Fibroblast of skin of left quadriceps (primary cell): ENCODE results near the gene PRTN3.
"Not testable (repeated sequence)": the region's sequence is repeated elsewhere in the genome, so short reads cannot be mapped to it uniquely, and the experiment has no call there.

Source experiments
- DNase-seq, 2 experiments: peaks; one replicate each; pipeline ENCODE4 v3.0.0-alpha.2; 2013; ENCODE audit warnings: low read depth in 2 of 2

The PRTN3 gene

GRCh38 chr19:845707-846521 lies 5.1 kb downstream of the PRTN3 start:
- DNase-seq, result no peak

DNA sequence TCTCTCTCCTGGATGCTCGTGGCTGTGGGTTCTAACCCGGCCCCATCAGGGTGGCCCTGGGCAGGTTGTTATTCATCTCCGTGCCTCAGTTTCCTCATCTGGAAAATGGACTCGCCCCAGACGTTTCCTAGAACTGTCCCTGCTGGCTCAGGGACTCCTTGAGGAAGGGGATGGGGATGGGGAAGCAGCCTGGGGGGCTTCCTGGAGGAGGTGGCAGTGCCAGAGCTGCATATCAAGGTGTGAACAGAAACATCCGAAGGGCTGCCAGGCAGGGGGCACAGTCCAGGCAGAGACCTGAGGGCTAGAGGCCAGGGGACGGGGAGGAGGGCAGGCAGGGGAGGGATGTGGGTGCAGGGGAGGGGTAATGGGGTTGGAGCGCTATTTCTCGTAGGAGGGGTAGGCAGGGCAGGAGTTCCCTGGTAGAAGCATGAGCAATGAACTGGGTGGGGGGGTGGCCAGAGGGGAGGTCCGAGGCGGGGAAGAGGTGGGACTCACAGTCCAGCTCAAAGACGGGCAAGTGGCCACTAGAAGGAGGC lies 7.7 kb downstream of the PRTN3 start:
- no peak for DNase-seq

GRCh38 chr19:849195-849594 lies 8.4 kb downstream of the PRTN3 start:
- DNase-seq, result not testable (repeated sequence)

DNA sequence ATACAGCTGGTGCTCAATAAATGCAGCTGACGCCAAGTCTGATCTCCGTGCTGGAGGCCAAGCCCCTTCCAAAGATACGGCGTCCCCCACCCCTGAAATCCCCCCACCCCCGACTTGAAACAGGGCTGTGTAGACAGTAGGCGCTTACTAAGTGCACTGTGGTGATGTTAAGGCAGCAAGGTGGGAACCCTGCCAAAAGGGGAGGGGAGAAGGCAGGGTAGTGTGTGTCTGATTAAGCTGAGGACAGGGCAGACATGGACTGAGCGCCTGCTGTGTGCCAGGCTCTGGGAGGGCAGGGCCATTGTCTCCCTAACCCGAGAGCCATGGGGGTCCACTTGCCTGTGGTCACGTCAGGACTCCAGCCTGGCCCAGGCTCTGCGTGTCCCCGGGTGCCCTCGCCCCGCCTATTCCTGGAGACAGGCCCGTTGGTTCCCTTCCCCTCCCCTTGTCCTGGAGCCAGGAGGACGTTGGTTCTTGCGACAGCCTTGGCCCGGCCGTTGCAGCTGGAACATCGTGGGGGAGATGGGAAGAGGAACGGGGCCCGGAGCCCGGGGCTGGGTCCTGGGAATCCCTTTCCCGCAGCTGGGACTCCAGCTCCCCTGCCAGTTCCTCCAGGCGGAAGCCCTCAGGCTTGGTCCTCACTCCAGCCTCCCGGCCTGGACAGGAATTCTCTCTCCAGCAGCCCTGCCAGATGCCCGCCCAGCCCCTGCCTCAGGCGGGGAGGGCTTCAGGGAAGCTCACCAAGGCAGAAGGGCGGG lies 9.6 kb downstream of the PRTN3 start:
- DNase-seq, result peak; percentile 68 to 71

GRCh38 chr19:850979-851335 lies 10.2 kb downstream of the PRTN3 start:
- no peak for DNase-seq

DNA sequence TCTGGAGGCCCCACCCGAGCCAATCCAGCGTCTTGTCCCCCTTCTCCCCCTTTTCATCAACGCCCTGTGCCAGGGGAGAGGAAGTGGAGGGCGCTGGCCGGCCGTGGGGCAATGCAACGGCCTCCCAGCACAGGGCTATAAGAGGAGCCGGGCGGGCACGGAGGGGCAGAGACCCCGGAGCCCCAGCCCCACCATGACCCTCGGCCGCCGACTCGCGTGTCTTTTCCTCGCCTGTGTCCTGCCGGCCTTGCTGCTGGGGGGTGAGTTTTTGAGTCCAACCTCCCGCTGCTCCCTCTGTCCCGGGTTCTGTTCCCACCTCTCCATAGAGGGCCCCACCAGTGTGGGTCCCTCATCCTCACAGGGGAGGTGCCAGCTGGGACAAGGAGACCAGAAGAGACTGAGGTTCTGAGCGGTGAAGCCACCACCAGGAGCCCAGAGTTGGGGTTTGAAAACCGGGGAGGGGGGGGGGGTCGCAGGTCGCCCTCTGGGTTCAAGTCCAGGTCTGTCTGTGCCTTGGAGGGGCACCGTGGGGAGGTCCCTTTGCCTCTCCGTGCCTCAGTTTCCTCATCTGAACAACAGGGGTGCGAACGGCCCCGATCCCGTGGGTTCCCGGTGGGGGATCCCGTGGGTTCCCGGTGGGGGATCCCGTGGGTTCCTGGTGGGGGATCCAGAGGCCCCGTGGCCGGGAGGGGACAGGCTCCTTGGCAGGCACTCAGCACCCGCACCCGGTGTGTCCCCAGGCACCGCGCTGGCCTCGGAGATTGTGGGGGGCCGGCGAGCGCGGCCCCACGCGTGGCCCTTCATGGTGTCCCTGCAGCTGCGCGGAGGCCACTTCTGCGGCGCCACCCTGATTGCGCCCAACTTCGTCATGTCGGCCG lies 11.6 kb downstream of the PRTN3 start, which contains the start of gene ELANE:
TSS of gene ELANE (plus strand) at position 168 of the 878 bp plus-strand sequence. CDS start at position 194, 26 bp downstream.
- DNase-seq, result no peak

- no peak for DNase-seq
These were observed 12.3 kb downstream of the PRTN3 start for GRCh38 chr19:853014-853585.

- DNase-seq, result not testable (repeated sequence)
These were observed 12.9 kb downstream of the PRTN3 start for GRCh38 chr19:853614-854220.

DNA sequence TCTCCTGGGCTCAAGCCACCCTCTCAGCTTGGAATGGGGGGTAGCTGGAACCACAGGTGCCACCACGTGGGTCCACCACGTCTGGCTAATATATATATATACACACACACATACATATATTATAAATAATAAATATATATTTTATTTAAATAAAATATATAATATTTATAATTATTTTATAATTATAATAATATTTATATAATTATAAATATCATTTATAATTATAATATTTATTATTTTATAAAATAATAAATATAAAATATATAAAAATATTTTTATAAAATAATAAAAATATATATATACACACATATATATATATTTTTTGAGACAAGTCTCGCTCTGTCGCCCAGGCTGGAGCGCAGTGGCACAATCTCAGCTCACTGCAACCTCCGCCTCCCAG lies 13.8 kb downstream of the PRTN3 start:
- DNase-seq, result no peak

DNA sequence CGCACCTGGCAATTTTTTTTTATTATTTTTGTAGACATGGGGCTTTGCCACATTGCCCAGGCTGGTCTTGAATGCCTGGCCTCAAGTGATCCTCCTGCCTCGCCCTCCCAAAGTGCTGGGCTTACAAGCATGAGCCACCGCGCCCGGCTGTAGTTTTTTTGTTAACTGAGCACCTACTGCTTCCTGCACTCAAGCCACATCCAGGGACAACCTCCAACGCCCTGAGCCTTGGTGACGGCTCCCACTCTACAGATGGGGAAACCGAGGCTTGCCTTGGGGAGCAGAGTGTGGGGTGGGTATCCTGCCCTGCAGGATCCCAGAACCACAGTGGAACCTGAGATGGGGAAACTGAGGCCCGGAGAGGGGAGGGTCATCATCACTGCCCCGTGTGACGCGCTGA lies 14.3 kb downstream of the PRTN3 start:
- no peak for DNase-seq

- no peak for DNase-seq
These were observed 14.8 kb downstream of the PRTN3 start for GRCh38 chr19:855566-856120.

DNA sequence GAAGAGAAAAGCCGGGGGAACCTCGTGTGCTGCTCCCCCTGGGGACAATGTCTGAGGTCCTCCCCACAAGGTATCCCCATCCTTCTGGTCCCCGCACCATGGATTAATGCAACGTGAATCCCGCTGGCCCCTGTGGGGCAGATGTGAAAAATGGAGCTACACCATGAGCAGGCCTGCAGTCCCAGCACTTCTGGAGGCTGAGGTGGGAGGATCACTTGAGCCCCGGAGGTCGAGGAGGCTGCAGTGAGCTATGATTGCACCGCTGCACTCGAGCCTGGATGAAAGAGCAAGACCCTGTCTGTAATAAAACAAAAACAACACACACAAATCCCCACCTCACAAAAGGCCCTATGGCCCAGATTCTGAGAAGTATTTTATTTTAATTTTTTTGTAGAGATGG lies 17.5 kb downstream of the PRTN3 start:
- DNase-seq, result no peak

GRCh38 chr19:858868-859843 lies 18.4 kb downstream of the PRTN3 start, which contains the start of gene CFD:
Gene CFD, plus strand, starts transcription at chr19:859664. Its CDS starts 26 bp downstream, at chr19:859690.
- DNase-seq, result no peak

DNA sequence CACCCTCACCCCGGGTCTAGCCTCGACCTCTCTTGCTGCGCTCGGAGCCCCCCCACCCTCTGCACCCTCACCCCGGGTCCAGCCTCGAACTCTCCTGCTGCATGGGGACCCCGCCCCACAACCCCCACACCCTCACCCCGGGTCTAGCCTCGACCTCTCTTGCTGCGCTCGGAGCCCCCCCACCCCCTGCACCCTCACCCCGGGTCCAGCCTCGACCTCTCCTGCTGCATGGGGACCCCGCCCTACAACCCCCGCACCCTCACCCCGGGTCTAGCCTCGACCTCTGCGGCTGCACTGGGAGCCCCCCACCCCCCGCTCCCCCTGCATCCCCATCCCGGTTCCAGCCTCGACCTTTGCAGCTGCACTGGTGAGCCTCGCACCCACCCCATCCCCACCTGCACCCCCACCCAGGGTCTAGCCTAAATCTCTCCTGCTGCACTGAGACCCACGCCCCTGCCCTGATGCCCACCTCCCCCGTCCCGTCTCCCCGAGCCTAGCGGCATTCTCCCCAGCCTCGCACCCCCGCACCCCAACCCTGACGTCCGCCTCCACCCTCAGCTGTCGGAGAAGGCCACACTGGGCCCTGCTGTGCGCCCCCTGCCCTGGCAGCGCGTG lies 20.4 kb downstream of the PRTN3 start:
- DNase-seq, result no peak

DNA sequence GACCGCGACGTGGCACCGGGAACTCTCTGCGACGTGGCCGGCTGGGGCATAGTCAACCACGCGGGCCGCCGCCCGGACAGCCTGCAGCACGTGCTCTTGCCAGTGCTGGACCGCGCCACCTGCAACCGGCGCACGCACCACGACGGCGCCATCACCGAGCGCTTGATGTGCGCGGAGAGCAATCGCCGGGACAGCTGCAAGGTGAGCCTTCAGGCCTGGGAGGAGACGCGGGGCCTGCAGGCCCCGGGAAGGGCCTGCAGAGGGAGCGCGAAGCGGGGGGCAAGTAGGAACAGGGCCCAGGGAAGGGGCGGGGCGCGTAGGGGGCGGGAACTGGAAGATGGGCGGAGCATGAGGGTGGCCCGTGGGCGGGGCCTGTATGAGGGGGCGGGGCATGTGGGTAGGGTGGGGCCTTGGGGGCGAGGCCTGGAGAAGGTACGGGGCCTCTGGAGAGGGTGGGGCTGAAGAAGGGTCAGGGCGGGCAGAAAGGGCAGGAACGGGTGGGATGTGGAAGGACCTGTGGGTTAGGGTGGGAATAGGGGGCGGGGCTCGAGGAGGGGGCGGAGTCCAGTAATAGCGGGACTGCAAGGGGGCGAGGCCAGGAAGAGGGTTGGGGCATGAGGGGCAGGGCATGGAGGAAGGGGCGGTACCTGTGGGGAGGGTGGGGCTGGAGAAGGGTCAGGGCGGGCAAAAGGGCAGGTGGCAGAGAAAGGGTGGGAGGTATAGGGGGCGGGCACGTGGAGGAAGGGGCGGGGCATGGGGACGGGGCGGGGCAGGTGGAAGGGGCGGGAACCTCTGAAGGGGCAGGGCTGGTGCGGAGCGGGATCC lies 21.2 kb downstream of the PRTN3 start:
- DNase-seq, result no peak

- DNase-seq, result no peak
These were observed 21.9 kb downstream of the PRTN3 start for GRCh38 chr19:862581-863314.

DNA sequence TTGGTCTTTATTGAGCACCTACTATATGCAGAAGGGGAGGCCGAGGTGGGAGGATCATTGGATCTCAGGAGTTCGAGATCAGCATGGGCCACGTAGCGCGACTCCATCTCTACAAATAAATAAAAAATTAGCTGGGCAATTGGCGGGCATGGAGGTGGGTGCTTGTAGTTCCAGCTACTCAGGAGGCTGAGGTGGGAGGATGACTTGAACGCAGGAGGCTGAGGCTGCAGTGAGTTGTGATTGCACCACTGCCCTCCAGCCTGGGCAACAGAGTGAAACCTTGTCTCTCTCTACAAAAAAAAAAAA lies 22.5 kb downstream of the PRTN3 start:
- DNase-seq, result no peak
